GM12878 (cell line): ENCODE measurements around the gene EPX. TPM values are rescaled to one million over a fixed set of nuclear protein-coding genes. Genes with fewer than 3 reads are reported as not detected.

ENCODE experiments used
- ATAC-seq: fragments of 200-7000 bp; cut with Tn5 transposase; 3 replicates; pipeline ENCODE4 v1.9.1; 2020; ENCODE audit warnings: mild to moderate bottlenecking, moderate library complexity
- BruUV-seq: library from RNA; stranded (reverse); fragments of 400-500 nt; replicated peaks from 2 replicates; lab custom pipeline; 2021; lab: Mats Ljungman, UMichigan
- CTCF ChIA-PET: fragments of 300-600 bp; sonication (Branson Sonifier 250); formaldehyde crosslinking; extraction: SDS; loops from one replicate; lab custom pipeline; 2021; ENCODE audit warnings: inconsistent platforms; lab: Yijun Ruan, JAX
- POLR2A ChIA-PET: fragments of 350-600 bp; formaldehyde crosslinking; extraction: SDS; loops from one replicate; lab custom pipeline; 2021; ENCODE audit warnings: inconsistent platforms; lab: Charles Lee
- RAD21 ChIA-PET: fragments of 300-600 bp; sonication (Branson Sonifier 250); formaldehyde crosslinking; loops from one replicate; lab custom pipeline; 2023; ENCODE audit warnings: antibody characterized with exemption; ENCODE audit not compliant: unreplicated experiment; lab: Charles Lee
- SMC1A ChIA-PET: fragments of 300-600 bp; sonication (Branson Sonifier 250); formaldehyde crosslinking; loops from one replicate; lab custom pipeline; 2023; ENCODE audit not compliant: unreplicated experiment, uncharacterized antibody; lab: Charles Lee
- DNase-seq: peaks from one replicate; pipeline ENCODE4 v3.0.0-alpha.2; 2011; ENCODE audit warnings: low read depth, low spot score
- FAIRE-seq: peaks from 3 replicates; lab custom pipeline; 2011; peaks lifted over from hg19 to GRCh38; lab: Jason Lieb, UNC
- H2AFZ ChIP-seq: 2 replicates; pipeline ENCODE4 v1.6.0; 2011; ENCODE audit warnings: low read depth, low read length, control low read depth; ENCODE audit not compliant: control insufficient read depth
- H3K27ac ChIP-seq: 2 replicates; pipeline ENCODE4 v1.5.1; 2011; ENCODE audit warnings: control low read depth; ENCODE audit not compliant: control insufficient read depth, insufficient read depth
- H3K27me3 ChIP-seq, 2 experiments: replicated peaks in 1 of 2; 2 replicates each; pipeline versions ENCODE4 v1.6.0 to v1.6.1; 2011; ENCODE audit warnings: low read length in 1 of 2; ENCODE audit not compliant: control insufficient read depth in 2 of 2, insufficient read depth in 2 of 2
- H3K36me3 ChIP-seq, 2 experiments: 2 replicates each; pipeline ENCODE4 v1.5.1; 2011; ENCODE audit warnings: low read length in 1 of 2; ENCODE audit not compliant: control insufficient read depth in 2 of 2, insufficient read depth in 2 of 2
- H3K4me1 ChIP-seq: 2 replicates; pipeline ENCODE4 v1.6.1; 2011; ENCODE audit warnings: mild to moderate bottlenecking, low read length, moderate library complexity, mixed read lengths; ENCODE audit not compliant: control insufficient read depth, insufficient read depth
- H3K4me2 ChIP-seq: 2 replicates; pipeline ENCODE4 v1.6.0; 2011; ENCODE audit warnings: control low read depth; ENCODE audit not compliant: control insufficient read depth, insufficient read depth
- H3K4me3 ChIP-seq: fragments of 200-600 bp; sonication (generic); 2 replicates; pipeline ENCODE4 v1.5.1; 2016
- H3K79me2 ChIP-seq: 2 replicates; pipeline ENCODE4 v1.6.0; 2011; ENCODE audit warnings: low read length; ENCODE audit not compliant: control insufficient read depth, insufficient read depth
- H3K9ac ChIP-seq: 2 replicates; pipeline ENCODE4 v1.8.0; 2011; ENCODE audit warnings: low read length, control low read depth, mixed read lengths; ENCODE audit not compliant: control insufficient read depth, insufficient read depth
- H3K9me3 ChIP-seq: replicated peaks from 3 replicates; pipeline ENCODE4 v1.5.1; 2011; ENCODE audit warnings: mild to moderate bottlenecking, low read length; ENCODE audit not compliant: control insufficient read depth, insufficient read depth
- H4K20me1 ChIP-seq: 2 replicates; pipeline ENCODE4 v1.6.0; 2011; ENCODE audit not compliant: control insufficient read depth, insufficient read depth
- MXI1 ChIP-seq: fragments of 150-350 bp; IDR thresholded peaks from 2 replicates; pipeline ENCODE4 v1.6.1; 2011; ENCODE audit warnings: low read depth, mild to moderate bottlenecking, inconsistent platforms, low read length, improper control_type of control experiment
- MYB ChIP-seq: fragments of 150-350 bp; IDR thresholded peaks from 2 replicates; pipeline ENCODE4 v1.6.1; 2014; ENCODE audit warnings: mild to moderate bottlenecking, low read depth, low read length, borderline replicate concordance
- SREBF1 ChIP-seq: IDR thresholded peaks from 2 replicates; pipeline ENCODE4 v1.6.1; 2012; ENCODE audit warnings: mild to moderate bottlenecking, low read length
- YBX1 ChIP-seq: fragments of 450-650 bp; IDR thresholded peaks from 2 replicates; pipeline ENCODE4 v1.6.1; 2016; ENCODE audit warnings: antibody characterized with exemption
- ZBED1 ChIP-seq: IDR thresholded peaks from 2 replicates; pipeline ENCODE4 v1.6.1; 2016; ENCODE audit warnings: borderline replicate concordance
- WGBS: methylation state at CpG from one replicate; pipeline ENCODE4 v1.1.6; 2016; ENCODE audit warnings: low lambda C conversion rate; ENCODE audit not compliant: insufficient replicate concordance, insufficient coverage; ENCODE audit errors: missing lambda C conversion rate; 5-methylcytosine and 5-hydroxymethylcytosine counted together
- in situ Hi-C: fragments of 300-500 bp; cut with MboI; formaldehyde crosslinking; loops from 9 replicates; pipeline ENCODE4 v1.14.3; 2018; ENCODE audit warnings: mixed read lengths
- intact Hi-C: fragments of 100-400 bp; cut with micrococcal nuclease; formaldehyde crosslinking; loops from one replicate; pipeline ENCODE4 v1.14.2; 2022; ENCODE audit not compliant: unreplicated experiment
- polyA plus RNA-seq, 11 experiments: library from polyadenylated mRNA; depleted of rRNA in 4 of 11; unstranded in 6 of 11; stranded (reverse) in 5 of 11; fragments of >200 nt; fragmentation: Nextera tagmentation in 4 of 11; fragmentation: Illumina TruSeq in 1 of 11; extraction: Ambion mirVana in 4 of 11; extraction: Trizol in 1 of 11; gene quantifications; 1 replicate in 1 of 11; 2 replicates in 10 of 11; pipeline versions ENCODE4 v1.2.1 to v1.2.3, GENCODE V29; 2011 to 2016; ENCODE audit warnings: inconsistent platforms in 2 of 11, missing spikeins in 2 of 11, low read depth in 1 of 11
- total RNA-seq, 4 experiments: library from RNA; depleted of rRNA in 3 of 4; stranded (reverse); fragments of >200 nt in 3 of 4; fragmentation: Illumina TruSeq in 1 of 4; extraction: Trizol in 1 of 4; gene quantifications; 2 replicates each; pipeline versions ENCODE4 v1.2.1 to v1.2.3, GENCODE V29; 2013 to 2021
- TF ChIP-seq, protein P1 (sequence below): IDR thresholded peaks from 2 replicates; pipeline ENCODE4 v1.6.1; 2012; ENCODE audit warnings: low read depth, low read length, improper control_type of control experiment
- TF ChIP-seq, protein P2 (sequence below): fragments of 450-650 bp; formaldehyde crosslinking; IDR thresholded peaks from 2 replicates; pipeline ENCODE4 v1.5.0; 2022; ENCODE audit warnings: mild to moderate bottlenecking, missing genetic modification characterization
- TF ChIP-seq, protein P3 (sequence below): IDR thresholded peaks from 2 replicates; pipeline ENCODE4 v1.6.1; 2012; ENCODE audit warnings: low read length, inconsistent platforms

The EPX gene
- total and polyA plus RNA-seq, 10 of the 15 experiments (the other 5 are each of a cell fraction or from before 2014, with no cell fraction given): 0.03 TPM; not detected in 9

DNA sequence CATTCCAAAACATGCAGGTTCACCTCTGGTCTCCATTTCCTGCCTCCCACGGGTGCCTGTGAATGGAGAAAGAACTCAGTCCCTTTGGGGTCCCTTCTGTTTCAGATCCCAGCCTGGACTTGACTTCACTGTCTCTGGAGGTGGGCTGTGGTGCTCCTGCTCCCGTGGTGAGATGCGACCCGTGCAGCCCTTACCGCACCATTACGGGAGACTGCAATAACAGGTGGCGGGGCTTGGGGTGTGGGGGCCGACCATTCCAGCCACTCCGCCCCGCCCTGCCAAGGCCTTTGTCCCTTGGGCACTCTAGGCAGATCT, 56.4 kb downstream of the EPX start:
- no peaks in the 10 kb centered on the region for H3K36me3 ChIP-seq
- H4K20me1 ChIP-seq: no peaks in the 10 kb centered on the region
- no peak overlapping the region; the same call in 1 of the 2 replicates for H2AFZ ChIP-seq
- DNase-seq: no peak
- no peak overlapping the region for H3K27ac ChIP-seq
- no peak for FAIRE-seq
- SMC1A ChIA-PET: interaction anchor here (1.2 to 4.0 kb wide), 5 partner anchors 12 to 197 kb away, joined by 3 to 23 read pairs (median 3); no protein-coding TSS in a partner anchor
- H3K4me3 ChIP-seq: no peak overlapping the region; the same call in 1 of the 2 replicates
- WGBS: 53% methylated on average over 10 of the region's 10 CpGs
- no peaks in the 10 kb centered on the region for H3K79me2 ChIP-seq
- peak overlapping the region; percentile 70; the same call in 1 of the 2 replicates for H3K9ac ChIP-seq
- TF ChIP-seq SREBF1: no peak
- TF ChIP-seq, protein P1, sequence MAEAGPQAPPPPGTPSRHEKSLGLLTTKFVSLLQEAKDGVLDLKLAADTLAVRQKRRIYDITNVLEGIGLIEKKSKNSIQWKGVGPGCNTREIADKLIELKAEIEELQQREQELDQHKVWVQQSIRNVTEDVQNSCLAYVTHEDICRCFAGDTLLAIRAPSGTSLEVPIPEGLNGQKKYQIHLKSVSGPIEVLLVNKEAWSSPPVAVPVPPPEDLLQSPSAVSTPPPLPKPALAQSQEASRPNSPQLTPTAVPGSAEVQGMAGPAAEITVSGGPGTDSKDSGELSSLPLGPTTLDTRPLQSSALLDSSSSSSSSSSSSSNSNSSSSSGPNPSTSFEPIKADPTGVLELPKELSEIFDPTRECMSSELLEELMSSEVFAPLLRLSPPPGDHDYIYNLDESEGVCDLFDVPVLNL: no peak
- no peak for TF ChIP-seq ZBED1
- TF ChIP-seq, protein P2, sequence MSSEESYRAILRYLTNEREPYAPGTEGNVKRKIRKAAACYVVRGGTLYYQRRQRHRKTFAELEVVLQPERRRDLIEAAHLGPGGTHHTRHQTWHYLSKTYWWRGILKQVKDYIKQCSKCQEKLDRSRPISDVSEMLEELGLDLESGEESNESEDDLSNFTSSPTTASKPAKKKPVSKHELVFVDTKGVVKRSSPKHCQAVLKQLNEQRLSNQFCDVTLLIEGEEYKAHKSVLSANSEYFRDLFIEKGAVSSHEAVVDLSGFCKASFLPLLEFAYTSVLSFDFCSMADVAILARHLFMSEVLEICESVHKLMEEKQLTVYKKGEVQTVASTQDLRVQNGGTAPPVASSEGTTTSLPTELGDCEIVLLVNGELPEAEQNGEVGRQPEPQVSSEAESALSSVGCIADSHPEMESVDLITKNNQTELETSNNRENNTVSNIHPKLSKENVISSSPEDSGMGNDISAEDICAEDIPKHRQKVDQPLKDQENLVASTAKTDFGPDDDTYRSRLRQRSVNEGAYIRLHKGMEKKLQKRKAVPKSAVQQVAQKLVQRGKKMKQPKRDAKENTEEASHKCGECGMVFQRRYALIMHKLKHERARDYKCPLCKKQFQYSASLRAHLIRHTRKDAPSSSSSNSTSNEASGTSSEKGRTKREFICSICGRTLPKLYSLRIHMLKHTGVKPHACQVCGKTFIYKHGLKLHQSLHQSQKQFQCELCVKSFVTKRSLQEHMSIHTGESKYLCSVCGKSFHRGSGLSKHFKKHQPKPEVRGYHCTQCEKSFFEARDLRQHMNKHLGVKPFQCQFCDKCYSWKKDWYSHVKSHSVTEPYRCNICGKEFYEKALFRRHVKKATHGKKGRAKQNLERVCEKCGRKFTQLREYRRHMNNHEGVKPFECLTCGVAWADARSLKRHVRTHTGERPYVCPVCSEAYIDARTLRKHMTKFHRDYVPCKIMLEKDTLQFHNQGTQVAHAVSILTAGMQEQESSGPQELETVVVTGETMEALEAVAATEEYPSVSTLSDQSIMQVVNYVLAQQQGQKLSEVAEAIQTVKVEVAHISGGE (CRISPR knock-in tag): no peak
- no peak for TF ChIP-seq MXI1
- TF ChIP-seq, protein P3, sequence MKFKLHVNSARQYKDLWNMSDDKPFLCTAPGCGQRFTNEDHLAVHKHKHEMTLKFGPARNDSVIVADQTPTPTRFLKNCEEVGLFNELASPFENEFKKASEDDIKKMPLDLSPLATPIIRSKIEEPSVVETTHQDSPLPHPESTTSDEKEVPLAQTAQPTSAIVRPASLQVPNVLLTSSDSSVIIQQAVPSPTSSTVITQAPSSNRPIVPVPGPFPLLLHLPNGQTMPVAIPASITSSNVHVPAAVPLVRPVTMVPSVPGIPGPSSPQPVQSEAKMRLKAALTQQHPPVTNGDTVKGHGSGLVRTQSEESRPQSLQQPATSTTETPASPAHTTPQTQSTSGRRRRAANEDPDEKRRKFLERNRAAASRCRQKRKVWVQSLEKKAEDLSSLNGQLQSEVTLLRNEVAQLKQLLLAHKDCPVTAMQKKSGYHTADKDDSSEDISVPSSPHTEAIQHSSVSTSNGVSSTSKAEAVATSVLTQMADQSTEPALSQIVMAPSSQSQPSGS: no peak
- TF ChIP-seq MYB: no peak
- TF ChIP-seq YBX1: no peak
- peaks cover 6% of the 10 kb centered on the region for H3K4me1 ChIP-seq
- BruUV-seq: no TSS peak
- in situ Hi-C loops: no loop called here
- peak overlapping the region; percentile 98 for H3K4me2 ChIP-seq
- POLR2A ChIA-PET: interaction anchor here (0.6 to 1.2 kb wide), 2 partner anchors 11 to 31 kb away, joined by 4 to 7 read pairs; partner anchors contain the start of gene LPO
- no peaks in the 10 kb centered on the region for H3K9me3 ChIP-seq
- H3K27me3 ChIP-seq: no peaks in the 10 kb centered on the region; a peak in 2 of 4 replicates
- intact Hi-C loops: loop anchor here (1.0 to 2.0 kb wide), 2 partner anchors 48 to 198 kb away; no protein-coding TSS in a partner anchor
- RAD21 ChIA-PET: interaction anchor here (0.7 to 2.0 kb wide), 7 partner anchors 14 to 96 kb away, joined by 3 to 23 read pairs (median 3); partner anchors contain the start of gene MKS1
- no peak for ATAC-seq
- CTCF ChIA-PET: interaction anchor here (0.9 to 6.2 kb wide), 14 partner anchors 10 to 218 kb away, joined by 3 to 78 read pairs (median 8); no protein-coding TSS in a partner anchor
